Central memory CD8-positive, alpha-beta T cell (primary cell): ENCODE results near the gene BRMS1L.

Experiments
- ATAC-seq: fragments of 150-1000 bp; cut with Tn5 transposase; replicated peaks from 2 replicates; pipeline ENCODE4 v1.10.0; 2022; ENCODE audit warnings: mild to moderate bottlenecking, moderate FRiP score, moderate number of reproducible peaks; ENCODE audit not compliant: poor library complexity, severe bottlenecking; ENCODE audit errors: extremely low read depth
- DNase-seq, 2 donors: peaks; one replicate each; pipeline ENCODE4 v3.0.0; 2021; ENCODE audit warnings: low spot score in 2 of 2
- H3K27ac Mint-ChIP-seq: one replicate; pipeline ENCODE4 v1.8.0; 2022; ENCODE audit warnings: low read depth, mild to moderate bottlenecking, moderate library complexity, mixed read lengths
- H3K27me3 Mint-ChIP-seq: one replicate; pipeline ENCODE4 v1.8.0; 2022; ENCODE audit warnings: mixed read lengths
- H3K36me3 Mint-ChIP-seq: one replicate; pipeline ENCODE4 v1.8.0; 2022; ENCODE audit warnings: mild to moderate bottlenecking, moderate library complexity, mixed read lengths; ENCODE audit not compliant: insufficient read depth
- H3K4me1 Mint-ChIP-seq: one replicate; pipeline ENCODE4 v1.8.0; 2022; ENCODE audit warnings: mixed read lengths
- H3K4me3 Mint-ChIP-seq: one replicate; pipeline ENCODE4 v1.8.0; 2022; ENCODE audit warnings: mild to moderate bottlenecking, moderate library complexity, mixed read lengths
- H3K9me3 Mint-ChIP-seq: one replicate; pipeline ENCODE4 v1.8.0; 2022; ENCODE audit warnings: mixed read lengths

BRMS1L gene

GRCh38 chr14:35881280-35881679, 55.1 kb downstream of the BRMS1L start:
- Mint-ChIP-seq H3K4me3 (no peak overlapping the region), H3K9me3 (no peaks in the 10 kb centered on the region), H3K27me3 (no peaks in the 10 kb centered on the region), H3K27ac (no peak overlapping the region), H3K4me1 (no peaks in the 10 kb centered on the region), H3K36me3 (no peaks in the 10 kb centered on the region)
- no peak for ATAC-seq
- no peak for DNase-seq

- no peak overlapping the region for H3K4me3 Mint-ChIP-seq
- DNase-seq (no peak), ATAC-seq (no peak)
- H3K27me3 Mint-ChIP-seq: peaks cover 21% of the 10 kb centered on the region
- no peaks in the 10 kb centered on the region for H3K4me1 Mint-ChIP-seq
- H3K36me3 Mint-ChIP-seq: no peaks in the 10 kb centered on the region
- H3K27ac Mint-ChIP-seq: no peak overlapping the region
- H3K9me3 Mint-ChIP-seq: no peaks in the 10 kb centered on the region
Observed at GRCh38 chr14:35883677-35884293, 57.6 kb downstream of the BRMS1L start.

GRCh38 chr14:35890308-35890707, 64.2 kb downstream of the BRMS1L start:
- no peaks in the 10 kb centered on the region for H3K4me1 Mint-ChIP-seq
- H3K9me3 Mint-ChIP-seq: peaks cover 18% of the 10 kb centered on the region
- H3K27me3 Mint-ChIP-seq: peaks cover 36% of the 10 kb centered on the region
- H3K27ac Mint-ChIP-seq: no peak overlapping the region
- no peak for ATAC-seq
- no peak overlapping the region for H3K4me3 Mint-ChIP-seq
- no peak for DNase-seq
- H3K36me3 Mint-ChIP-seq: no peaks in the 10 kb centered on the region

- no peaks in the 10 kb centered on the region for H3K4me1 Mint-ChIP-seq
- no peak for DNase-seq
- no peak overlapping the region for H3K4me3 Mint-ChIP-seq
- no peak for ATAC-seq
- H3K27ac Mint-ChIP-seq: no peak overlapping the region
- H3K9me3 Mint-ChIP-seq: peaks cover 26% of the 10 kb centered on the region
- H3K36me3 Mint-ChIP-seq: no peaks in the 10 kb centered on the region
- H3K27me3 Mint-ChIP-seq: peaks cover 31% of the 10 kb centered on the region
Observed at GRCh38 chr14:35895256-35895655, 69.1 kb downstream of the BRMS1L start.

GRCh38 chr14:35897616-35898111, 71.5 kb downstream of the BRMS1L start:
- DNase-seq (no peak), ATAC-seq (no peak)
- Mint-ChIP-seq H3K36me3 (no peaks in the 10 kb centered on the region), H3K27me3 (peaks cover 31% of the 10 kb centered on the region), H3K4me1 (no peaks in the 10 kb centered on the region), H3K9me3 (peaks cover 26% of the 10 kb centered on the region), H3K27ac (no peak overlapping the region), H3K4me3 (no peak overlapping the region)

GRCh38 chr14:35898217-35898775, 72.2 kb downstream of the BRMS1L start:
- H3K4me3 Mint-ChIP-seq: no peak overlapping the region
- ATAC-seq (no peak), DNase-seq (no peak)
- no peaks in the 10 kb centered on the region for H3K4me1 Mint-ChIP-seq
- no peak overlapping the region for H3K27ac Mint-ChIP-seq
- peaks cover 31% of the 10 kb centered on the region for H3K27me3 Mint-ChIP-seq
- H3K36me3 Mint-ChIP-seq: no peaks in the 10 kb centered on the region
- H3K9me3 Mint-ChIP-seq: peaks cover 26% of the 10 kb centered on the region

GRCh38 chr14:35900741-35901140, 74.6 kb downstream of the BRMS1L start:
- Mint-ChIP-seq H3K4me1 (no peaks in the 10 kb centered on the region), H3K27me3 (peaks cover 33% of the 10 kb centered on the region), H3K9me3 (peaks cover 7% of the 10 kb centered on the region), H3K27ac (no peak overlapping the region), H3K4me3 (no peak overlapping the region), H3K36me3 (no peaks in the 10 kb centered on the region)
- no peak for DNase-seq
- ATAC-seq: no peak

GRCh38 chr14:35909665-35910064, 83.5 kb downstream of the BRMS1L start:
- DNase-seq: no peak
- no peaks in the 10 kb centered on the region for H3K9me3 Mint-ChIP-seq
- peaks cover 42% of the 10 kb centered on the region for H3K27me3 Mint-ChIP-seq
- H3K36me3 Mint-ChIP-seq: no peaks in the 10 kb centered on the region
- no peaks in the 10 kb centered on the region for H3K4me1 Mint-ChIP-seq
- no peak overlapping the region for H3K27ac Mint-ChIP-seq
- no peak overlapping the region for H3K4me3 Mint-ChIP-seq
- ATAC-seq: no peak

- Mint-ChIP-seq H3K9me3 (no peaks in the 10 kb centered on the region), H3K27ac (no peak overlapping the region), H3K36me3 (no peaks in the 10 kb centered on the region), H3K4me3 (no peak overlapping the region), H3K27me3 (peaks cover 42% of the 10 kb centered on the region), H3K4me1 (no peaks in the 10 kb centered on the region)
- DNase-seq (no peak), ATAC-seq (no peak)
Observed at GRCh38 chr14:35910191-35910590, 84.1 kb downstream of the BRMS1L start.

- no peak for DNase-seq
- ATAC-seq: no peak
- no peak overlapping the region for H3K27ac Mint-ChIP-seq
- H3K4me1 Mint-ChIP-seq: no peaks in the 10 kb centered on the region
- H3K36me3 Mint-ChIP-seq: no peaks in the 10 kb centered on the region
- no peaks in the 10 kb centered on the region for H3K9me3 Mint-ChIP-seq
- H3K27me3 Mint-ChIP-seq: peaks cover 42% of the 10 kb centered on the region
- no peak overlapping the region for H3K4me3 Mint-ChIP-seq
Observed at GRCh38 chr14:35911097-35911496, 85.0 kb downstream of the BRMS1L start.

GRCh38 chr14:35915185-35915584, 89.0 kb downstream of the BRMS1L start:
- Mint-ChIP-seq H3K36me3 (no peaks in the 10 kb centered on the region), H3K4me3 (no peak overlapping the region), H3K27me3 (peaks cover 19% of the 10 kb centered on the region), H3K27ac (no peak overlapping the region), H3K9me3 (no peaks in the 10 kb centered on the region), H3K4me1 (no peaks in the 10 kb centered on the region)
- no peak for DNase-seq
- ATAC-seq: no peak

GRCh38 chr14:35915775-35916174, 89.6 kb downstream of the BRMS1L start:
- Mint-ChIP-seq H3K36me3 (no peaks in the 10 kb centered on the region), H3K9me3 (no peaks in the 10 kb centered on the region), H3K4me1 (no peaks in the 10 kb centered on the region), H3K27me3 (peaks cover 18% of the 10 kb centered on the region), H3K27ac (no peak overlapping the region), H3K4me3 (no peak overlapping the region)
- DNase-seq (no peak), ATAC-seq (no peak)
